GM19351 (cell line): ENCODE data around the gene SERPINA4.
"Not testable (repeated sequence)": the region's sequence is repeated elsewhere in the genome, so short reads cannot be mapped to it uniquely, and the experiment has no call there.

Experiments used
- ATAC-seq: cut with Tn5 transposase; IDR thresholded peaks from one replicate; pipeline ENCODE4 v1.9.1; 2021; ENCODE audit warnings: mild to moderate bottlenecking, moderate library complexity; ENCODE audit not compliant: unreplicated experiment

SERPINA4 gene

GRCh38 chr14:94564381-94564780, 3.1 kb downstream of the SERPINA4 start:
- no peak for ATAC-seq

GRCh38 chr14:94568186-94568585, 6.9 kb downstream of the SERPINA4 start:
- ATAC-seq = no peak

- no peak for ATAC-seq
These were observed 8.2 kb downstream of the SERPINA4 start for GRCh38 chr14:94569381-94570001.

- ATAC-seq = no peak
These were observed 8.8 kb downstream of the SERPINA4 start for GRCh38 chr14:94570002-94570400.

GRCh38 chr14:94570440-94570839, 9.2 kb downstream of the SERPINA4 start:
- ATAC-seq = no peak

- no peak for ATAC-seq
These were observed 10.2 kb downstream of the SERPINA4 start for GRCh38 chr14:94571395-94571794.

GRCh38 chr14:94571950-94572349, 10.7 kb downstream of the SERPINA4 start:
- no peak for ATAC-seq

GRCh38 chr14:94572637-94573303, 11.5 kb downstream of the SERPINA4 start:
- ATAC-seq = no peak

- ATAC-seq = no peak
These were observed 12.4 kb downstream of the SERPINA4 start for GRCh38 chr14:94573475-94574277.

- ATAC-seq = no peak
These were observed 13.1 kb downstream of the SERPINA4 start for GRCh38 chr14:94574336-94574735.

GRCh38 chr14:94575730-94576585, 14.7 kb downstream of the SERPINA4 start:
- no peak for ATAC-seq

- not testable (repeated sequence) for ATAC-seq
These were observed 16.2 kb downstream of the SERPINA4 start for GRCh38 chr14:94577472-94577871.

GRCh38 chr14:94578712-94579111, 17.5 kb downstream of the SERPINA4 start:
- no peak for ATAC-seq

GRCh38 chr14:94581127-94581999, 20.1 kb downstream of the SERPINA4 start, which contains the start of gene SERPINA5:
SERPINA5 (plus strand) TSS chr14:94581426; CDS start chr14:94587363, 5,937 bp downstream.
- no peak for ATAC-seq

GRCh38 chr14:94582199-94582750, 21.0 kb downstream of the SERPINA4 start:
- no peak for ATAC-seq

GRCh38 chr14:94582851-94583250, 21.6 kb downstream of the SERPINA4 start:
- ATAC-seq = no peak

- no peak for ATAC-seq
These were observed 22.3 kb downstream of the SERPINA4 start for GRCh38 chr14:94583557-94583956.

- no peak for ATAC-seq
These were observed 23.5 kb downstream of the SERPINA4 start for GRCh38 chr14:94584591-94585280.

GRCh38 chr14:94586635-94587034, 25.4 kb downstream of the SERPINA4 start:
- ATAC-seq = no peak
